PC-9 (cell line): ENCODE results near the gene RS1. TPM values are rescaled to one million over a fixed set of nuclear protein-coding genes. Genes with fewer than 3 reads are reported as not detected.

Source experiments
- BruUV-seq: library from RNA; stranded (reverse); fragments of 400-500 nt; replicated peaks from 2 replicates; lab custom pipeline; 2021; lab: Mats Ljungman, UMichigan
- CTCF ChIA-PET: fragments of 300-600 bp; sonication (Branson Sonifier 250); formaldehyde crosslinking; loops from one replicate; lab custom pipeline; 2022; ENCODE audit warnings: antibody characterized with exemption; lab: Charles Lee
- POLR2A ChIA-PET: fragments of 300-600 bp; sonication (Branson Sonifier 250); formaldehyde crosslinking; loops from one replicate; lab custom pipeline; 2022; ENCODE audit warnings: antibody characterized with exemption; ENCODE audit not compliant: unreplicated experiment; lab: Charles Lee
- DNase-seq, 2 experiments: peaks; one replicate each; pipeline versions ENCODE4 v3.0.0 to v3.0.0-alpha.2; 2015 to 2022; ENCODE audit warnings: mixed read lengths in 1 of 2
- H2AFZ ChIP-seq: fragments of 200-600 bp; sonication (generic); 2 replicates; pipeline ENCODE4 v1.8.1; 2017; ENCODE audit warnings: antibody characterized with exemption
- H3F3A ChIP-seq: fragments of 200-600 bp; sonication (generic); 2 replicates; pipeline ENCODE4 v1.8.1; 2017; ENCODE audit warnings: antibody characterized with exemption, mild to moderate bottlenecking, low read depth; ENCODE audit not compliant: insufficient read depth
- H3K27ac ChIP-seq: fragments of 200-600 bp; sonication (generic); 2 replicates; pipeline ENCODE4 v1.6.1; 2016; ENCODE audit warnings: mixed run types
- H3K27me3 ChIP-seq: fragments of 200-600 bp; sonication (generic); 2 replicates; pipeline ENCODE4 v1.6.1; 2016; ENCODE audit warnings: low read depth, mixed run types; ENCODE audit not compliant: insufficient read depth
- H3K36me3 ChIP-seq: fragments of 200-600 bp; sonication (generic); 2 replicates; pipeline ENCODE4 v1.6.1; 2016; ENCODE audit warnings: low read depth, mixed run types
- H3K4me1 ChIP-seq: fragments of 200-600 bp; sonication (generic); replicated peaks from 2 replicates; pipeline ENCODE4 v1.6.1; 2016; ENCODE audit warnings: mixed run types; ENCODE audit not compliant: insufficient read depth
- H3K4me2 ChIP-seq: fragments of 200-600 bp; sonication (generic); 2 replicates; pipeline ENCODE4 v1.6.1; 2017; ENCODE audit warnings: mixed run types
- H3K4me3 ChIP-seq: fragments of 200-600 bp; sonication (generic); 2 replicates; pipeline ENCODE4 v1.6.1; 2016; ENCODE audit warnings: mixed run types
- H3K79me2 ChIP-seq: fragments of 200-600 bp; sonication (generic); 2 replicates; pipeline ENCODE4 v1.6.1; 2017; ENCODE audit warnings: low read depth, mixed run types
- H3K9me2 ChIP-seq: fragments of 200-600 bp; sonication (generic); 2 replicates; pipeline ENCODE4 v1.8.1; 2017; ENCODE audit warnings: mild to moderate bottlenecking; ENCODE audit not compliant: insufficient read depth
- H3K9me3 ChIP-seq: fragments of 200-600 bp; sonication (generic); 2 replicates; pipeline ENCODE4 v1.8.1; 2016; ENCODE audit warnings: low read depth; ENCODE audit not compliant: insufficient read depth
- H4K20me1 ChIP-seq: fragments of 200-600 bp; sonication (generic); 2 replicates; pipeline ENCODE4 v1.8.1; 2017; ENCODE audit not compliant: insufficient read depth
- EZH2 ChIP-seq: fragments of 200-600 bp; sonication (generic); IDR thresholded peaks from 2 replicates; pipeline ENCODE4 v1.8.0; 2017; ENCODE audit warnings: antibody characterized with exemption, low read depth
- intact Hi-C: fragments of 100-400 bp; cut with micrococcal nuclease; formaldehyde crosslinking; loops from one replicate; pipeline ENCODE4 v1.10.0; 2022; ENCODE audit not compliant: unreplicated experiment
- total RNA-seq: library from RNA; stranded (reverse); gene quantifications from 2 replicates; pipeline ENCODE4 v1.2.3, GENCODE V29; 2021
- TF ChIP-seq, protein P1 (sequence below): fragments of 200-600 bp; sonication (generic); conservative IDR thresholded peaks from 2 replicates; pipeline ENCODE4 v1.6.1; 2017; ENCODE audit warnings: mixed run types, antibody characterized with exemption, mild to moderate bottlenecking, moderate library complexity

RS1 gene
- total RNA-seq, 1 experiment from 2014 or later, result not detected

DNA sequence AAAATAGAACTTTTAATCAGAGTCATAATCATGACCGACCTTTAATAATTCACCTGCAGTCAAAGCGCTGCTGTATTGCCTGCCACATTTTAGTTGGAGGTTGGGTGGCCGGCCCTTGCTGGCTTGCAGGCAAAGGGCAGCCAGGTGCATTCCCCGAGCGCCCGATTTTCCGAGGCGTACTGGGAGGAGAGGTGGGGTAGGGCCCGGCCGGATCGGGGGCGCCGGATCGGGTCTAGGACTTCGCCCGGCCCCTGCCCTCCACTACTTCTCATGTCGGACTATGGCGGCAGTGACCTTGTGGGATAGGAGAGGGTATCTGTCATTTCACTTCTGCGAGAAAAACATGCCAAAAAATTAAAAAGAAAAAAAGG, 2.5 kb upstream of the RS1 start:
- ChIA-PET CTCF (no interaction called here), POLR2A (no interaction called here)
- peak overlapping the region; percentile 83 for H2AFZ ChIP-seq
- no TSS peak for BruUV-seq
- H3K36me3 ChIP-seq, result no peaks in the 10 kb centered on the region
- no peaks in the 10 kb centered on the region for H4K20me1 ChIP-seq
- H3K9me2 ChIP-seq, result no peaks in the 10 kb centered on the region
- H3K79me2 ChIP-seq, result no peaks in the 10 kb centered on the region
- no peaks in the 10 kb centered on the region for H3K27me3 ChIP-seq
- H3K27ac ChIP-seq, result no peak overlapping the region
- peak overlapping the region; percentile 83 for H3K4me3 ChIP-seq
- peaks cover 4% of the 10 kb centered on the region; the same call in 1 of the 2 replicates for H3K4me1 ChIP-seq
- no peaks in the 10 kb centered on the region for H3K9me3 ChIP-seq
- H3F3A ChIP-seq, result no peaks in the 10 kb centered on the region
- intact Hi-C loops, result loop anchor here (2.0 kb wide), 1 partner anchor 250 kb away; the partner anchor contains the start of gene CDKL5
- peak in 1 of 2 experiments; percentile 2 for DNase-seq
- H3K4me2 ChIP-seq, result peak overlapping the region; percentile 89
- TF ChIP-seq EZH2, result no peak
- TF ChIP-seq, protein P1, sequence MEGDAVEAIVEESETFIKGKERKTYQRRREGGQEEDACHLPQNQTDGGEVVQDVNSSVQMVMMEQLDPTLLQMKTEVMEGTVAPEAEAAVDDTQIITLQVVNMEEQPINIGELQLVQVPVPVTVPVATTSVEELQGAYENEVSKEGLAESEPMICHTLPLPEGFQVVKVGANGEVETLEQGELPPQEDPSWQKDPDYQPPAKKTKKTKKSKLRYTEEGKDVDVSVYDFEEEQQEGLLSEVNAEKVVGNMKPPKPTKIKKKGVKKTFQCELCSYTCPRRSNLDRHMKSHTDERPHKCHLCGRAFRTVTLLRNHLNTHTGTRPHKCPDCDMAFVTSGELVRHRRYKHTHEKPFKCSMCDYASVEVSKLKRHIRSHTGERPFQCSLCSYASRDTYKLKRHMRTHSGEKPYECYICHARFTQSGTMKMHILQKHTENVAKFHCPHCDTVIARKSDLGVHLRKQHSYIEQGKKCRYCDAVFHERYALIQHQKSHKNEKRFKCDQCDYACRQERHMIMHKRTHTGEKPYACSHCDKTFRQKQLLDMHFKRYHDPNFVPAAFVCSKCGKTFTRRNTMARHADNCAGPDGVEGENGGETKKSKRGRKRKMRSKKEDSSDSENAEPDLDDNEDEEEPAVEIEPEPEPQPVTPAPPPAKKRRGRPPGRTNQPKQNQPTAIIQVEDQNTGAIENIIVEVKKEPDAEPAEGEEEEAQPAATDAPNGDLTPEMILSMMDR, result no peak

DNA sequence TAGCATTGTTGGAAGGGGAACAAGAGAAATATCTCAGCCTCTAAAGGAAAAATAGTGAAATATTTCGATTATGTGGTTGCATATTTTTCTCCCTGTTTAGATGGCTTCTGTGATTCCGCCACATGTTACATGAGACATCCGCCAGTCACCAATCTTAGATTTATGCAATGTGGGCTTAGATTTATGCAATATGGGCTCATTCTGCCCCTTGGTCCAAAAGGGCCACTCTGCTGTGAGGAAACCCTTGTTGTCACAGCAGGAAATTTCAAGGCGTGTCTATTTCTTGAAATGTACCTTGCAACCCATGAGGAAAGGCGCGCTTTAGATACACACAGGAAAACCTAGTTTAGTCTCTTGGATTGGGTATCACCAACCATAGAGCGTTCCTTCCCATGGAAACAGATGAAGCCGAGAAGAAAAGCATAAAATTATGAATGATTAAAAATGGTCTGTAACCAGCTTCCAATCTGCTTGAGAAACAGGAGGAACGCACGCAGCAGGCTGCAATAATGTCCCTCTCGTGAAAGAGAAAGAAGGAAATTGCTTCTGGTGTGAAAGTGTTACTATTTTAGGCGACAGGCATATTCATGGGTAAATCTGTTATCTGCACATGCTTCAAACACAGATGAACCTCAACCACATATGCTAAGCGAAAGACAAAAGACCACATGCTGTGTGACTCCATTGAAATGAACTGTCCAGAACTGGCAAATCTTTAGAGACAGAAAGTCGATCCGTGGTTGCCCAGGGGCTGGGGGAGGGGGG, 3.7 kb downstream of the RS1 start:
- no peak overlapping the region for H3K4me3 ChIP-seq
- H3F3A ChIP-seq, result no peaks in the 10 kb centered on the region
- H3K36me3 ChIP-seq, result no peaks in the 10 kb centered on the region
- no peak overlapping the region for H3K27ac ChIP-seq
- no TSS peak for BruUV-seq
- H4K20me1 ChIP-seq, result no peaks in the 10 kb centered on the region
- H3K79me2 ChIP-seq, result no peaks in the 10 kb centered on the region
- H3K27me3 ChIP-seq, result no peaks in the 10 kb centered on the region
- H3K9me2 ChIP-seq, result no peaks in the 10 kb centered on the region
- no peak for DNase-seq
- CTCF ChIA-PET, result no interaction called here
- H3K9me3 ChIP-seq, result no peaks in the 10 kb centered on the region
- no peak overlapping the region for H3K4me2 ChIP-seq
- intact Hi-C loops, result no loop called here
- H3K4me1 ChIP-seq, result no peaks in the 10 kb centered on the region
- H2AFZ ChIP-seq, result no peak overlapping the region
- POLR2A ChIA-PET, result no interaction called here
- TF ChIP-seq EZH2, result no peak
- TF ChIP-seq, protein P1, result no peak

DNA sequence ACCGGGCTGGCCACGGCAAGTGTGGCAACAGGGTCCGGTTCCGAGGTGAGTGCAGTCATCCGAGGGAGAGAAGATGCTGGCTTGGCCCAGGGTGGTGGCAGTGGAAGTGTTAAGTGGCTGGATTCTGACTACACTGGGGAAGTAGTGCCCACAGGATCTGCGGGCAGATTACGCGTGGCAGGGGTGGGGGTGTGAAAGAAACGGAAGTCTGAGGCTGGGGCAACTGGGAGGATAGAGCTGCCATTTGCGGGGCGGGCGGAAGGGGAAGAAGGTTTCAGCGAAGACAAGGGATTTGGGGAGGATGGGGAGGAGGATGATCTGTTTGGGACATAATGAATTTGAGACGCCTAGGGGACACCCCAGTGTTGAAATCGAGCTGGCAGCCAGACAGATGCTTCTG, 5.3 kb downstream of the RS1 start:
- intact Hi-C loops, result no loop called here
- Histone ChIP-seq H3K27me3 (no peaks in the 10 kb centered on the region), H3K79me2 (no peaks in the 10 kb centered on the region), H2AFZ (no peak overlapping the region), H3K4me2 (no peak overlapping the region), H3K9me2 (no peaks in the 10 kb centered on the region), H3K4me3 (no peak overlapping the region), H4K20me1 (no peaks in the 10 kb centered on the region), H3K4me1 (no peaks in the 10 kb centered on the region), H3F3A (no peaks in the 10 kb centered on the region), H3K36me3 (no peaks in the 10 kb centered on the region), H3K9me3 (no peaks in the 10 kb centered on the region), H3K27ac (no peak overlapping the region)
- TF ChIP-seq, protein P1, result no peak
- TF ChIP-seq EZH2, result no peak
- BruUV-seq, result no TSS peak
- ChIA-PET CTCF (no interaction called here), POLR2A (no interaction called here)
- no peak for DNase-seq
